NCI-H2227 (cell line): Measurements from ENCODE around the gene SBNO1.
"Not testable (repeated sequence)": the region's sequence is repeated elsewhere in the genome, so short reads cannot be mapped to it uniquely, and the experiment has no call there.

Experiments used
- DNase-seq: peaks from one replicate; lab custom pipeline; 2025; ENCODE audit not compliant: unreplicated experiment; lab: John Stamatoyannopoulos, UW

SBNO1 gene

DNA sequence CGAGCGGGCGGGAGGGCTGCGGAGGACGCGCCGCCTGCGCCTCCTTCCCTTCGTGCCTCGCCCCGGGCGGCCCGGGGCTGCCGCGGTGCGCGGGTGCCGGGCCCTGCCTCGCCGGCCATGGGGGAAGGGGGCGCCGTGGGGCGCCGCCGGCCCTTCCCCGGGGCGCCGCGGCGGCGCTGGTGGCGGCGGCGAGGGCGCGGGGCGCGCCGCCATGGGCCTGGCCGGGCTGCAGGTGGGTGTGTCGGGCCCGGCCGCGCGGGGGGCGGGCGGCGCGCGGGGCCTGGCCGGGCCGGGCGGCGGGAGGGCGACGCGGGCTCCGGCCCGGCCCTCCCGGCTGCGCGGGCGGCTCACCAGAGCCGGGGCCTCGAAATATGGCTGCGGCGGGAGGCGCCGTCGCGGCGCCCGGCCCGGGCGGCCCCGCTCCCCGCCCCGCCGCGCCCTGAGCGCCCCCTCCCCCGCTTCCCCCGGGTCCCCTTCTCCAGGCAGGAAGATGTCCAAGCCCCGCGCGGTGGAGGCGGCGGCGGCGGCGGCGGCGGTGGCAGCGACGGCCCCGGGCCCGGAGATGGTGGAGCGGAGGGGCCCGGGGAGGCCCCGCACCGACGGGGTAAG lies 24.4 kb upstream of the SBNO1 start:
- DNase-seq: no peak

DNA sequence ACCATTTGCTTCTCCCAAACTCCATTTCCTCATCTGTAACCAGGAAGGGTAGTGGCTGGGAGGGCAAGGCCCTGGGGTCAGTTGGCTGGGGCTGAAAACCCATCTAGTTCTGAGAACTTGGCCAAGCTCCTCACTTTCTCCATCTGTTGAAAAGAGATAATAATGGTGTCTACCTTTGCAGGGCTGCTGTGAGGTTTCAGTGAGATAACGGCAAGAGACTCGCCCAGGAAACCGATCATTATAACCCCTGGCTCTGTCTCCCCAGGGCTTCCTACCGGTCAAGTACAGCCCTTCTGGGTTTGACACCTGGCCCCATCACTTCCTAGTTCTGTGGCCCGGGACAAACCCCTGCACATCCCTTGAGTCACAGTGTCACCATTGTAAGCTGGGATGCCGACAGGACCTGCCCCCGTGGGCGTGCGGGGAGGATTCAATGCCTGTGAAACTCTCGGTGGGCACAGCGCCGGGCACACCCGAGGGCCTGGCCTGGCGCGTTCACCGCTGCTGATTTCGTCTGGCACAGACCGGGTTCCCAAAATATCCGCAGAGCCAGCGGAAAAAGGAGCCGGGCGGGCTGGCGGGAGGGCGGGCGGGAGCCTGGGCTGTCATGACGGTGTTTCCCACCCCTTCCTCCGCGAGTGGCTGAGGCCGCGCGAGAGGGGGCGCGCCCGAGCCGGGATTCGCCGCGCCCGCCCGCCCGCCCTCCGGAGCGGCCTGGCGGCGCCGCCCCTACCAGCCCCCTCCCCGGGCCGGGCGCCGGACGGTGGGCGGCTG lies 23.7 kb upstream of the SBNO1 start:
- peak; percentile 83 for DNase-seq

DNA sequence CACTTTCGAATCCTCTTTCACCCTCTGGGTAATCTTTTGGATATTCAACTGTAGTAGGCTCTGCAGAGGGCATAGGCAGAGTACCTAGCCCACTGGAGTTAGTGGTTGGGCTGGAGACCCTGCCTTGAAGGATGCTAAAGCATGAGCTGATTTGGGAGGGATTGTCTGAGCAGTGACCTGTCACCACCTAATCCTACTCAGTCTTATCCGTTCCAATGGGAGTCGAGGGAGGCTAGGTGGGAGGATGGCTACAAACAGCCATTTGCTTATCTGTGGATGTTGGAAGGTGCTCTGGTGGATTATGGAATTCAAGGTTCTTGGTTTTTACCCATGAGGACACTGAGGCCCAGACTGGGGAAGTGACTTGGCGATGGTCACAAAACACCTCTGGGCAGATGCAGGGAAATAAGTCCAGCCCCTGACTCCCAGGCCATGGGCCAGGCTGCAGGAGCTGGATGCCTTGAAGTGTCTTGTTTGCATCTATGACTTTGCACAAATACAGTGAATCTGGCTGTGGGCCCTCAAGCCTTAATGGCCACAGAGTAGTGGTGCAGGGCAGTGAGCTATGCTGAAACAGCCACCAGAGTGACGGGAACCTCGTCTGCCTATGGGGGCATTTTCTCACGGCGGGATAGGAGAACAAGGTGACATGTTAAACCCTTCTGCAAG lies 23.0 kb upstream of the SBNO1 start:
- DNase-seq: no peak

DNA sequence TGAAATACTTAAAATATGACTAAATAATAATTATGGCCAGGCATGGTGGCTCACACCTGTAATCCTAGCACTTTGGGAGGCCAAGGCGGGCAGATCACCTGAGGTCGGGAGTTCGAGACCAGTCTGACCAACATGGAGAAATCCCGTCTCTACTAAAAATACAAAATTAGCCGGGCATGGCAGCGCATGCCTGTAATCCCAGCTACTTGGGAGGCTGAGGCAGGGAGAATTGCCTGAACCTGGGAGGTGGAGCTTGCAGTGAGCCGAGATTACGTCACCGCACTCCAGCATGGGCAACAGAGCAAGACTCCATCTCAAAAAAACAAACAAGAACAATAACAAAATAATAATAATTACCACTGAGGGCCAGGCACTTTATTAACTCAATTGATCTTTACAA lies 20.9 kb upstream of the SBNO1 start:
- DNase-seq: not testable (repeated sequence)

DNA sequence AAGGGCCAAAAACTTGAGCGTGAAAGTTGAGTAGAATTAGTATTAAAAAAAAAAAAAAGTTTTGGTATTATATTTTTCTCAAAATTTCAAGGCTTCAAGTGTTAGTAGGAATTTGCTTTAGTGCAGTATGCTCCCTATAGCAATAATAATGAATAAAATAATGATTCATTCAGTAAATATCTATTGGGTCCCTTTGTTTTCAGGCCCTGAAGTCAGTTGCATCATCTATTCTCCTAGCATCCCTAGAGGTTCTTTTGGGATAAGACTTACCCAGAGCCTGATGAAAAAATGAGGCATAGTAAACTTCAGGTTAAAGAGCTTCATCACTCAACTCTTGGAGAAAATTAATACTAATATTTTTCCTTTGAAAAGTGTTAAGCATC lies 20.3 kb upstream of the SBNO1 start:
- DNase-seq: no peak

DNA sequence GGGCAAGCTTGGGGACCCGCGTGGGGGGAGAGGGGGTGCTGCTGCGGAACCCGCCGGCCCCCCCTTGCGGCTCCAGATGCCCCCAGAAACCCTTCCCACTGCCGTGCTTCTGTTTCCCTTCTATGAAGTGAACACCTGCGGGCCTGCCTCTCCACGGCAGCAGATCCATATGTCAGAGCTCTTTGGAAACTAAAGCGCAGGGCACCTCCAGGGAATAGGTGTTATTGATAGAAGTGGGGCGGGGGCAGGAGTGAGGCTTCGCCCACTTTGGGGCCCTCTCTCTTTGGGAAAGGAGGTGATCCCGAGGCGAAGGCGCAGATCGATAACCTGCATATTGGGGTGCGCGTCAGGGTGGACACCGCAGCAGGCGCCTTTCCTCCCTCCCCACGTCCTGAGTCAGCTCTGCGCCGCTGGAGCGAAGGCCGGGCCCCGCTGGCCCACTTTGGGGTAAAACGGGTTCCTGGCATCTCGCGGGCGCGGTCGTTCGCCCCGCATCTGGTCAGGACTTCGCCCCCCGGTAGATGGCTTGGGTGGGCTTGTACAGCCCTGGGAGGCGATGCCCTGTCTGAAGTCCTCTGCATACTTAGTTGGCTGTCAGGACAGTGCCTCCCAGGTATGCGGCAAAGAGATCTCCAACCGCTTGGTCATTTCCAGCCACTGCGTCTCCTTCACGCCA lies 19.8 kb upstream of the SBNO1 start:
- peak; percentile 59 for DNase-seq

DNA sequence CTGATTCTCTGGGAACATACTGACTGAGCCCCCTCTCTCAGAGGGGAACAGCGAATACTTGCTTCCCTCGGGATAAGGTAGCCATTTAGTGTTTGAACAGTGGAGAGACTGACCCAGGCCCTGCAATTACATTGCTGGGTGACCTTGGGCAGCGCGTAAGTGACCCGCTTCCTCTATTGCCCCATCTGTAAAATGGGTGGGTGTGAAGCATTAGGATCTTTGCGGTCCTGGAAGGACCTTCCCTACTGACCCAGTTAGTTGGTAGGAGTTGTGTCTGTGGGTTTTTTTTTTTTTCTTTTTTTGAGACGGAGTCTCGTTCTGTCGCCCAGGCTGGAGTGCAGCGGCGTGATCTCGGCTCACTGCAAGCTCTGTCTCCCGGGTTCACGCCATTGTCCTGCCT lies 18.0 kb upstream of the SBNO1 start:
- DNase-seq: no peak

DNA sequence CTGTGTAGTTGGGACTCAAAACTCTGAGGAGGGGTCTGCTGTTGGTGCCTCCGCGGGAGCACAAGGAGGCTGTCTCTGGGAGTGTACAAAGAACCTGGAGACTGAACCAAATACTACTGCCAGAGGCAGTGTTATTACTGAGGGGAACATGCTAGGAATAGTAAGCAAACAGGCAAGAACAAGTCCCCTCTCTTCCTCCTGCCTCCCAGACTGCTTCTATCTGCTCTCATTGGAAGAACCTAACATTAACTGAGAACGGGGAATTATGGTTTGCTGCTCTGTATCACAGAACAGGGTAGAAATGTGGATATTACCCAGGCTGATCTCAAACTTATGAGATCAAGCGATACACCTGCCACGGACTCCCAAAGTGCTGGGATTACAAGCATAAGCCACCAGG lies 14.7 kb upstream of the SBNO1 start:
- no peak for DNase-seq

DNA sequence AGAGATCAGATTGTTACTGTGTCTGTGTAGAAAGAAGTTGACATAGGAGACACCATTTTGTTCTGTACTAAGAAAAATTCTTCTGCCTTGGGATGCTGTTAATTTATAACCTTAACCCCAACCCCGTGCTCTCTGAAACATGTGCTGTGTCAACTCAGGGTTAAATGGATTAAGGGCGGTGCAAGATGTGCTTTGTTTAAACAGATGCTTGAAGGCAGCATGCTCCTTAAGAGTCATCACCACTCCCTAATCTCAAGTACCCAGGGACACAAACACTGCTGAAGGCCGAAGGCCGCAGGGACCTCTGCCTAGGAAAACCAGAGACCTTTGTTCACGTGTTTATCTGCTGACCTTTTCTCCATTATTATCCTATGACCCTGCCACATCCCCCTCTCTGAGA lies 7.8 kb upstream of the SBNO1 start:
- not testable (repeated sequence) for DNase-seq

DNA sequence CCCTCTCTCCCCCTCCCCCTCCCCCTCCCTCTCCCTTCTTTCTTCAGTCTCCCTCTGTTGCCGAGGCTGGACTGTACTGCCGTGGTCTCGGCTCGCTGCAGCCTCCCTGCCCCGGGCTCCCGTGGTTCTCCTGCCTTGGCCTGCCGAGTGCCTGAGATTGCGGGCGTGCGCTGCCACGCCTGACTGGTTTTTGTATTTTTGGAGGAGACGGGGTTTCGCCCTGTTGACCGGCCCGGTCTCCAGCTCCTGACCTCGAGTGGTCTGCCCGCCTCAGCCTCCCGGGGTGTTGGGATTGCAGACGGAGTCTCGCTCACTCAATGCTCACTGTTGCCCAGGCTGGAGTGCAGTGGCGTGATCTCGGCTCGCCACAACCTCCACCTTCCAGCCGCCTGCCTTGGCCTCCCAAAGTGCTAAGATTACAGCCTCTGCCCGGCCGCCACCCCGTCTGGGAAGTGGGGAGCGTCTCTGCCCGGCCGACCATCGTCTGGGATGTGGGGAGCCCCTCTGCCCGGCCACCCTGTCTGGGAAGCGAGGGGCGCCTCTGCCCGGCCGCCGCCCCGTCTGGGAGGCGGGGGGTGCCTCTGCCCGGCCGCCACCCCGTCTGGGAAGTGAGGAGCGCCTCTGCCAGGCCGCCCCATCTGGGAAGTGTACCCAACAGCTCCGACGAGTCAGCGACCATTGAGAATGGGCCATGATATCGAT lies 7.2 kb upstream of the SBNO1 start:
- not testable (repeated sequence) for DNase-seq

DNA sequence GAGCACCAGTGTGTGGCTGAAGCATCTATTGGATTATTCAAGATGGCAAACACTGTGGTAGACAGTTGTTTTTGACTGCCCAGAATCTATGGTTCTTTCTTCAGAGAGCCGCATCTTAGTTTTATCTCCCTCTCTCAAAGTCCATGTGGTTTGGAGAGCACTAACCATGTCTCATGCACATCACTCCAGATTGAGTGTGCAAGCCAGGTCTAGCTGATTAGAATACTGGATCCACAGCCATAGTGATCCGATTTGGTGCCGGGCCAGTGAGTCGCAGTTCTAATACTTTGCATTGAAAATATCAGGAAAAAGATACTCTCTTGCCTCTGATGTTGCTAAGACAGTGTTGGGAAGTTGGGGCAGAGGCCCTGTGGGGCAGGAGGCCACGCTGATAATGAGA lies 4.6 kb upstream of the SBNO1 start:
- DNase-seq: no peak

DNA sequence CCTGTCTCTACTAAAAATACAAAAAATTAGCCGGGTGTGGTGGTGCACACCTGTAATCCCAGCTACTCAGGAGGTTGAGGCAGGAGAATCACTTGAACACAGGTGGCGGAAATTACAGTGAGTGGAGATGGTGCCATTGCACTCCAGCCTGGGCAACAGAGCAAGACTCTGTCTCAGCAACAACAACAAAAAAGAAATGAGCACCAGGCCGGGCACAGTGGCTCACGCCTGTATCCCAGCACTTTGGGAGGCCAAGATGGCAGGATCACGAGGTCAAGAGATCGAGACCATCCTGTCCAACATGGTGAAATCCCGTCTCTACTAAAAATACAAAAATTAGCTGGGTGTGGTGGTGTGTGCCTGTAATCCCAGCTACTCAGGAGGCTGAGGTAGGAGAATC lies 3.8 kb upstream of the SBNO1 start:
- not testable (repeated sequence) for DNase-seq

DNA sequence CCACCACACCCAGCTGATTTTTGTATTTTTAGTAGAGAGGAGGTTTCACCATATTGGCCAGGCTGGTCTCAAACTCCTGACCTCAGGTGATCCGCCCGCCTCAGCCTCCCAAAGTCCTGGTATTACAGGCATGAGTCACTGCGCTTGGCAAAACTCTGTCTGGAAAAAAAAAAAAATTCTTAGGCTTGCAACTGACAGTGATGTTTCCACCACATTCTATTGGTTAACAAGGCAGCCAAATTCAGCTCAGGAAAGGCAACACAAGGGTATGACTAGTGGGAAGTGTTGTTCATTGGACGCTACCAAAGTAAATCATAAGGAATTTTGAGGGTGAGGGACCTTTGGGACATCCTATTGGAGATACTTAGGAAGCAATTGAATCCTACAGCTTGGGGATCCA lies 2.9 kb upstream of the SBNO1 start:
- DNase-seq: no peak

DNA sequence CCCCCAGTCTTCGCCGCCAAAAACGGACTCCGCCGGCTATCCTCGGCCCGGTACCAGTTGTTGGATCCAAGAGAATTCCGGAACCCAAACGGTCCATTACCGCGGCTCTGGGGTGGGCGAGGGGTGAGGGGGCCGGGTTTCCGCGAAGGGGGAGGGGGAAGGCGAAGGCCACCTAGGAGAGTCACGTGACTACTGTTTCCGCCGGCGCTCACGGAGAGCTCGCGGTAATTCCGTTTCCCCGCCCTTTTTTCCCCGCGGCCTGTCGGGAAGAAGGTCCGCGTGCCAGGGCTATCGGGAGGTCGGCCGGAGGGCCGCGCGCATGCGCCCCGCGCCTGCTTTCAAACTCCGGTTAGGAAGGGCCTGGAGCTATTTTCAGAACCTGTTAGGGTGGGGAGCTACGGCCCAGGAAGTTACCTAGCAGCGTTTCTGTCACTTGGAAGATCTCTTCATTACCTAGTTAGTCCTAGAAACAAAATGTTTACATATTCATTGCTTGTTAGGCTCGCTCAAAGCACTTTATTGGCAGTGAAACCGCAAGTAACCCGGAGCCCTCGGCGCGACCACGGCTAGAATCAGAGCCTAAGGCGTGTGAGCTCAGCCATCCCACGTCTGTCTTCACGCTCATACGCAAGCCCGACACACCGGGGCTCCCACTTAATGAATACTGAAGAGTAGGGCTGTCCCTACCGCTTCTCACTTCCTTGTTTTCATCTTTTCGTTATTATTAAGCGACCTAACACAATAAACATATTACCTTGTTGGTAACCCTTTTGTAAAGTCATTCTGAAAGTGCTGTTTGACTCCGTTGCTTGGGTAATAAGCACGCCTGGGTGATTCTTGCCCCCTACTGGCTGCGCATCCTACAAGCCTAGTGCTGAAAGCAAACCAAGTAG lies 624 bp upstream of the SBNO1 start:
- peak; percentile 99 for DNase-seq

DNA sequence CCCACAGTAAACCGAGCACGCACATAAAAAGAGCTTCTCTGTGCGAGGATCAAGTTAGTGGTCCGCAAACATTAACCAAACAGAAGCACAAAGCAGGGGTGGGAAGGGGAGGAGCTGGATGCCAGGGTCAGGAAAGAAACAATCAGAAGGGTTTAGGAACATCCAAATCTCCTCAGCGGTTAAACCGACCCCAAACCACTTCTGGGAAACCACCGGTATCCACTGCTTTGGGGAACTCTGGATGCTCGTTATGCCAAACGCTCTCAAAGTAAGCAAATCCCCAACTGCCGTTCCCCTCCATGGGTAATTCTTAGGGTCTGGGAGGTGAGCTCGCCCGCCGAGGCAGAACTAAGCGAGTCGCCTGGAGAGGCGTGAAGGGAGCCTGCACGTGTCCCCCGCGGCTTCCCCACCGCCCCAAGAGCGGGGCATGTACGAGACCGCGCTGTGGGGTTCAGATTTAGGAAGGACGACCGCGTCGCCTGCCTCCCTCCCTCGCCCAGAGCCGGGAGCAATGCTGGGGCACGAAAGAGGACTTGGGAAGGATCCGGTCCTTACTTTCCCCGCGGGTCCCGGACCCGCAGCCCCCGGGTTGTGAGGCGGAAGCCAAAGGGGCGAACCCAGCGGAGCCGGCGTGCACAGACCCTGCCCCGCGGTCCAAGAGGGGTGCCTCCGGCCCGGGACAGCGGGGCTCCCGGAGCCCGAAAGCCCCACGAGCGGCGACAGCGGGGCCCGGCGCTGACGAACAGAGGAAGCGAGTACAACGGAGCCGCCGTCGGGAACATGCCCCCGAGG lies 711 bp downstream of the SBNO1 start:
- DNase-seq: no peak

DNA sequence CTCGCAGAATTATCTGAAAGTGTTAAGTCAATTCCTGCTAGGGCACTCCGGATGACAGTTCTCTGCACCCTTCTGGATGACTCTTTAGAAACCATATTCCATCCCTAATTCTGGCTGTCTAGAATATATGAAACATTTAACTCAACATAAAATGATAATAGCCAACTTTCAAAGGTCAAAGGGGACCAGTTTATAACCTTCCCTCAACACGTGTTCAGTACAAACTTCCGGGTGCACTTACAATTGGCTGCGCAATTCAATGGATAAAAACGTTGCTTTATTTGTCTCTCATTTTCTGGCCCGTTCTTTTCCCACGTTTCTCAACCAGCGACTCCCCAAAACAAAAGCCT lies 1.3 kb downstream of the SBNO1 start:
- peak; percentile 42 for DNase-seq

DNA sequence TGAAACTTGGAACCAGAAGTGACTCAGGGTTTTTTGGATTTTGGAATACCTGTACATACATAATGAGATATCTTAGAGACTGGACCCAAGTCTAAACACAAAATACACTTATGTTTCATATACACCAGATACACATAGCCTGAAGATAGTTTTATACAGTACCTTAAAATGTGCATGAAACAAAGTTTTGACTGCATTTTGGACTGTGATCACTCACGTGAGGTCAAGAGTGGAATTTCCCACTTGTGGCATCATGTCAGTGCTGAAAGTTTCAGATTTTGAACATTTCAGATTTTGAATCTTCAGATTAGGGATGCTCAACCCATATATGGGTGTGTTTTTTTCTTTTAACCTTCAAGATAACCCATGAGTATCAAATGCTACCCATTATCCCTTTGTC lies 6.6 kb downstream of the SBNO1 start:
- no peak for DNase-seq

DNA sequence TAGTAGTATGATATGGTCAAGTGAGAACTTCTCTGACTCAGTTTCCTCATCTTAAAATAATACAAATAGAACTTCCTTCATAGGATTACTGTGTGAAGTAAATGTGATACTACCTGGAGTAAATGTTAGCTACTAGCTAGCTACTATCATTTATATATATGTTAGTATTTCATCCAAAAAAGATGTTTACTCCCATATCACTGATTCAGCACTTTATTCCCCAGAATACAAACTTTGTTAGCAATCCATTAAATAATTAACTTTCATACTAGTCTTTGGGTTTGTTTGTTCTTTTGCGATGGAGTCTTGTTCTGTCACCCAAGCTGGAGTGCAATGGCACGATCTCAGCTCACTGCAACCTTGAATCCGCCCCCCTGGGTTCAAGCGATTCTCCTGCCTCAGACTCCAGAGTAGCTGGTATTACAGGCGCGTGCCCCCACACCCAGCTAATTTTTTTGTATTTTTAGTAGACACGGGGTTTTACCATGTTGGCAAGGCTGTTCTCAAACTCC lies 8.4 kb downstream of the SBNO1 start:
- no peak for DNase-seq

DNA sequence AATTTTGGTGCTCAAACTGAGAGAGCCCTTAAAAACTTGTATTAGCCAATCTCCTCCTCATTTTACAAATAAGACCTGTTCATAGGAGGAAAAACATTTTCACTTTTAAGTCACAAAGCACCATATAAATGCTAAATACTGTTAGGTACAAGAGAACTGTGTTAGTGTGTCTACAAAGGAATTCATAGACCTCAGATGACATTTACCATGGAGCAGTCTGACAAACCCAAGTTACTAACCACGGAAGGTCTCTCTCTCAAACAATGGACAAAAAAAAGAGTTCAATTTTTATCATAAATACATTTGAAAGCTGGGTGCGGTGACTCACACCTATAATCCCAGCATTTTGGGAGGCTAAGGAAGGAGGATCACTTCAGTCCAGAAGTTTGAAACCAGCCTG lies 10.0 kb downstream of the SBNO1 start:
- DNase-seq: no peak
